BJ (cell line): Measurements from ENCODE around the gene ENPP7. TPM values are rescaled to one million over a fixed set of nuclear protein-coding genes. Genes with fewer than 3 reads are reported as not detected.

ENCODE experiments used
- CTCF ChIA-PET: fragments of 350-600 bp; formaldehyde crosslinking; extraction: SDS; loops from one replicate; lab custom pipeline; 2021; ENCODE audit warnings: antibody characterized with exemption, inconsistent platforms; lab: Yijun Ruan, JAX
- POLR2A ChIA-PET: fragments of 300-600 bp; sonication (Branson Sonifier 250); formaldehyde crosslinking; extraction: SDS; loops from one replicate; lab custom pipeline; 2021; ENCODE audit warnings: antibody characterized with exemption; lab: Charles Lee
- DNase-seq: peaks from one replicate; pipeline ENCODE4 v3.0.0-alpha.2; 2011; ENCODE audit warnings: low read depth
- H3K27me3 ChIP-seq: 2 replicates; pipeline ENCODE4 v1.6.0; 2011; ENCODE audit warnings: low read length; ENCODE audit not compliant: control insufficient read depth, insufficient read depth
- H3K36me3 ChIP-seq: 2 replicates; pipeline ENCODE4 v1.5.1; 2011; ENCODE audit warnings: low read length; ENCODE audit not compliant: control insufficient read depth, insufficient read depth
- H3K4me3 ChIP-seq: 2 replicates; pipeline ENCODE4 v1.5.1; 2011; ENCODE audit warnings: low read depth, mild to moderate bottlenecking, control low read depth, low read length
- CTCF ChIP-seq: IDR thresholded peaks from 2 replicates; pipeline ENCODE4 v1.5.1; 2011; ENCODE audit warnings: low read depth, mild to moderate bottlenecking, control low read depth, inconsistent platforms, low read length, moderate library complexity; ENCODE audit not compliant: insufficient read depth
- polyA plus RNA-seq: library from polyadenylated mRNA; depleted of rRNA; stranded (reverse); fragments of >200 nt; gene quantifications from 2 replicates; pipeline ENCODE4 v1.2.3, GENCODE V29; 2011

ENPP7 gene
- polyA plus RNA-seq, 1 experiment, result not detected

GRCh38 chr17:79698146-79698846 lies 32.4 kb upstream of the ENPP7 start:
- ChIA-PET POLR2A (no interaction called here), CTCF (interaction anchor here (1.1 kb wide), 1 partner anchor 10 kb away, joined by 5 read pairs; no protein-coding TSS in a partner anchor)
- Histone ChIP-seq H3K4me3 (no peak overlapping the region), H3K27me3 (peaks cover 13% of the 10 kb centered on the region), H3K36me3 (no peaks in the 10 kb centered on the region)
- DNase-seq, result no peak
- no peak for TF ChIP-seq CTCF

DNA sequence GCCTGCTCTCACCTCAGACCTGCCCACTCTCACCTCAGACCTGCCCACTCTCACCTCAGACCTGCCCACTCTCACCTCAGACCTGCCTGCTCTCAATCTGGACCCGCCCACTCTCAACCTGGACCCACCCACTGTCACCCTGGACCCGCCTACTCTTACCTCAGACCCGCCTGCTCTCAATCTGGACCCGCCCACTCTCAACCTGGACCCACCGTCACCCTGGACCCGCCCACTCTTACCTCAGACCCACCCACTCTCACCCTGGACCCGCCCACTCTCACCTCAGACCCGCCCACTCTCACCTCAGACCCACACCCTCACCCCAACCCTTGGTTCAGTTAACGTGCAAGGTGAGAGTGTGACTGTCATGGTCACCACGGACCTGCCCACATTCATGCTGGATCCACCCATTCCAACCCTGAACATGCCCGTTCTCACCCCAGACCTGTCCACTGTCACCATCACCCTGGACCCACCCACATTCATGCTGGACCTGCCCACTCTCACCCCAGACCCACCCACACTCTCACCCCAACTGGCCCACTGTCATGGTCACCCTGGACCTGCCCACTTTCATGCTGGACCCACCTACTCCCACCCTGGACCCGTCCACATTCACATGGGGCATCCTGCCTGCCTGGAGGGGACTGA lies 31.2 kb upstream of the ENPP7 start:
- no peak for DNase-seq
- TF ChIP-seq CTCF, result no peak
- CTCF ChIA-PET, result no interaction called here
- POLR2A ChIA-PET, result no interaction called here
- H3K36me3 ChIP-seq, result no peaks in the 10 kb centered on the region
- peaks cover 13% of the 10 kb centered on the region for H3K27me3 ChIP-seq
- no peak overlapping the region for H3K4me3 ChIP-seq

- H3K36me3 ChIP-seq, result no peaks in the 10 kb centered on the region
- H3K4me3 ChIP-seq, result no peak overlapping the region
- H3K27me3 ChIP-seq, result peaks cover 13% of the 10 kb centered on the region
- no peak for DNase-seq
- ChIA-PET POLR2A (no interaction called here), CTCF (no interaction called here)
- no peak for TF ChIP-seq CTCF
Observed at GRCh38 chr17:79700592-79700991, 30.2 kb upstream of the ENPP7 start.

GRCh38 chr17:79702034-79702433 lies 28.7 kb upstream of the ENPP7 start:
- ChIA-PET POLR2A (no interaction called here), CTCF (interaction anchor here (0.6 kb wide), 1 partner anchor 614 kb away, joined by 3 read pairs; no protein-coding TSS in a partner anchor)
- no peak overlapping the region for H3K4me3 ChIP-seq
- DNase-seq, result no peak
- peaks cover 5% of the 10 kb centered on the region for H3K27me3 ChIP-seq
- no peaks in the 10 kb centered on the region for H3K36me3 ChIP-seq
- no peak for TF ChIP-seq CTCF

DNA sequence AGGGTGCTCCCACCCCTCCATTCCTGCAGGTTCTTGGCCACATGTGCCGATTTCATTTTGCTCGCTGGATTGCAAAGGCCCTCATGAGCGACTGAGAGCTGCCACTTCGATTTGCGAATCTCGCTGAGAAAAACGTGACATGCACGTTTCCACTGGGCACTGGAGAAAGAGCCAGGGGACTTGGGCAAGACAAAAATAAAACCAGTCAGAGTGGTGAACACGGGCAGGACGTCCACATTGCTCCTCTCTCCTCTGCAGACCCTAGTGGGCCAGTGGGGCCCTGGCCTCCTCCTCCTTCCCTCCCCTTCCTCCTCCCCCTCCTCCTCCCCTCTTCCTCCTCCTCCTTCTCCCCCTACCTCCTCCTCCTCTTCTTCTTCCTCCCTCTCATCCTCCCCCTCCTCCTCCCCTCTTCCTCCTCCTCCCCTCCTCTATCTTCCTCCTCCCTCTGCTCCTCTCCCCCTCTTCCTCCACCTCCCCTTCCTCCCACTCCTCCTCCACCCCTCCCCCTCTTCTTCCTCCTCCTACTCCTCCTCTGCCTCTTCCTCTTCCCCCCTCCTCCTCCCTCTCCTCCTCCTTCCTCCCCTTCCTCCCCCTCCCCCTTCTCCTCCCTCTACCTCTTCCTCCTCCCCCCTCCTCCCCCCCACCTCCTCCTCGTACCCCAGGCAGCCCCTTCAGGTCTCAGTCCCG lies 28.1 kb upstream of the ENPP7 start:
- TF ChIP-seq CTCF, result no peak
- CTCF ChIA-PET, result no interaction called here
- Histone ChIP-seq H3K4me3 (no peak overlapping the region), H3K27me3 (0 out of 2 replicates have a peak, but pooled peaks cover 2% of the 10 kb centered on the region), H3K36me3 (no peaks in the 10 kb centered on the region)
- POLR2A ChIA-PET, result no interaction called here
- DNase-seq, result no peak
